Measurements from ENCODE around the gene COL1A1.

COL1A1 gene

DNA sequence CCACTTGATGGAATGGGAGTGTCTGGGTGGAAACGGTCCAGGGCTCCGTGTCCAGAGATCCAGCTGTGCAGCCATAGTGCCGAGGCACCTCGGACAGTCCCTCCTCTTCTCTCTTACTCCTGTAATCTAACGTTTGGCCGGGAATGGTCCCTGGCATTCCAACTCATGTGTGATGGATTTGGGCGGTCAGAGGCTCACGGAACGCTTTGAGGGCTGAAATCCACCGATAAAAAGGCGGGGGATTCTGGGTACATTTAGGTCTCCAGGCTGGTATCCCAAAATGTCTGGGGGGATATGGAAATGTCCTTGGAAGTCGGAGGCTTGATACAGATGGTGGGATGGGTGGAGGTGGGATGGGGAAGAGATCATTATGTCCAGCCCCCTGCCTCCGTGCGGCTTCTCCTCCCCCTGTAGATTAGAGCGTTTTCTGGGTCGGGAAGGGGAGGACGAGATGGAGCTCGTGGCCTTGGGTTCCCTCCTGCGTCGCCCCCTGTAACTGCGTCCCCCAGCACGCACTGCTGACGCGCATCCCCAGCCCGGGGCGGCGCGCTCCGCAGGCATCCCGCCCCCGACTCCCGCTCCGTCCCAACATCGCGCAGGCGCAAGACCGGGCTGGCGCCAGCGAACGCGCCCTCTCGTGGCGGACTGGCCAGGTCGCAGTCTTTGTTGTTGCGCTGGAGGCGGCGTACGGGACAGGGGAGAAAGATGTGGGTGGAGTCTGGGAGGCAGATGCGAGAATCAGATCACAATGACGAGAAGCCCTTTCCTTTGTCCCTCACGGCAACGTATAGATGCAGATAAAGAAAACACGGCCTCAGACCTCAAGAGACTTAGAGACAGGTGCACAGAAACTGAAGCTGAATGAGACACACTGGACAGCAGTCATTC, 40.2 kb downstream of the COL1A1 start:
- H3K4me3 ChIP-seq (ENCODE audit: low read length), result peak overlapping the region; percentile 59
- 2% methylated on average over 53 of the region's 53 CpGs for WGBS
- H3K9ac ChIP-seq (ENCODE audit: low read depth, low read length), result peak overlapping the region; percentile 42
- H3K36me3 ChIP-seq (ENCODE audit: insufficient read depth, low read length), result no peaks in the 10 kb centered on the region
- H3K9me3 ChIP-seq (ENCODE audit: insufficient read depth, low read depth, low read length), result no peaks in the 10 kb centered on the region
- 0 out of 2 replicates have a peak, but pooled peaks cover 3% of the 10 kb centered on the region for H3K27me3 ChIP-seq (ENCODE audit: insufficient read depth, low read length)
- H3K4me1 ChIP-seq (ENCODE audit: insufficient read depth, low read length), result peaks cover 3% of the 10 kb centered on the region; the same call in 1 of the 2 replicates
- H3K27ac ChIP-seq (ENCODE audit: low read depth, low read length), result no peak overlapping the region

DNA sequence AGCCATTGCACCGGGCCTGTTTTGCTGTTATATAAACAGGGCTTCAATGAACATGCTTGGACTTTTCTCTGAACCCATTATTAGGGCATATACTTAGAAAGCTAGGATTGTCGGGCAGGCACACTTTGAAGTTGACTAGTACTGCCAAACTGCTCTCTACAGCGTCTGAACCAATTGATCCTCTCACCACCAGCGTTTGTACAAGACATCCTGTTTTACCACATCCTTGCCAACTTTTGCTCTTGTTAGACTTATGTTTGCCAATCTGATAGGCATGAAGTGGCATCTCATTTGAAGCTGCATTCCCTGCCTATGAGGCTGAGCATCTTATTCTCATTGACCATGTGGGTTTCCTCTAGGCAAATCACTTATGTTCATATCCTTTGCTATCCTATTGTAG, 43.5 kb downstream of the COL1A1 start:
- Histone ChIP-seq H3K27ac (ENCODE audit: low read depth, low read length) (no peak overlapping the region), H3K36me3 (ENCODE audit: insufficient read depth, low read length) (no peaks in the 10 kb centered on the region), H3K27me3 (ENCODE audit: insufficient read depth, low read length) (0 out of 2 replicates have a peak, but pooled peaks cover 3% of the 10 kb centered on the region), H3K9me3 (ENCODE audit: insufficient read depth, low read depth, low read length) (no peaks in the 10 kb centered on the region), H3K9ac (ENCODE audit: low read depth, low read length) (no peak overlapping the region), H3K4me3 (ENCODE audit: low read length) (no peak overlapping the region), H3K4me1 (ENCODE audit: insufficient read depth, low read length) (peaks cover 14% of the 10 kb centered on the region)
- 93% methylated on average over 4 of the region's 4 CpGs for WGBS

DNA sequence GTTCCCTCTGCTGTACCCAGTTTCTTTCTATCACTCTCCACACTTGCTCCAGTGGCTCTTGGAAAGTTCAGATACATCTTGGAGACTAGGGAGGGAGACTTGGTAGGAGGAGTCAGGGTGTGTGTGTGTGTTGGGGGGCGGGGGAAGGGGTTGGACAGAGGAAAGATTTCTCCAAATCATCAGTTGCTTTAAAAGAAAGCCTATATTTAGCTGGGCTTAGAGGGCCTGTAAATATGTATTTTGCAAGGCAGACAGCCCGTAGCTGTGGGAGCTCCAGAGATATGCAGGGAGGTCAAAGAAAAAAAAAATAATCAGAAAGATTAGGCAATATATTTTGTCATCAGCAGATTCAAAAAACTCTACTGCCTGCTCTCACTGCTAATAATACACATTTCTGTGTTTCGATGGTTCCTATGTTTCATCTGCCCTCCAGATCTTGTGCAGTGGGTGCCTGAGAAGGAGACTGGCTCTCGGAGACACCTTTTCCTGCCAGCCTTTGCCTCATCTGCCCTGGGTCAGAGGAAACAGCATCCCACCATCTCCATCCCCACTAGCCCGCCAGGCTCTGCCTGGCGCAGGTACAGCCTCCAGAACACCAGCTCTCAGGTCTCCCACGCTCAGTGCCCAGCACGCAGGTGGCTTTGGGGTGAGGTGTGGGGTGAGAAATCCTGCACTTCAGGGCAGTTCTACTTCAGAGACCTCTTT, 46.2 kb downstream of the COL1A1 start:
- H3K9me3 ChIP-seq (ENCODE audit: insufficient read depth, low read depth, low read length), result no peaks in the 10 kb centered on the region
- no peak overlapping the region for H3K27ac ChIP-seq (ENCODE audit: low read depth, low read length)
- H3K9ac ChIP-seq (ENCODE audit: low read depth, low read length), result no peak overlapping the region
- peaks cover 4% of the 10 kb centered on the region for H3K27me3 ChIP-seq (ENCODE audit: insufficient read depth, low read length)
- no peak overlapping the region for H3K4me3 ChIP-seq (ENCODE audit: low read length)
- H3K4me1 ChIP-seq (ENCODE audit: insufficient read depth, low read length), result peaks cover 19% of the 10 kb centered on the region
- H3K36me3 ChIP-seq (ENCODE audit: insufficient read depth, low read length), result no peaks in the 10 kb centered on the region
- WGBS, result 78% methylated on average over 6 of the region's 8 CpGs

DNA sequence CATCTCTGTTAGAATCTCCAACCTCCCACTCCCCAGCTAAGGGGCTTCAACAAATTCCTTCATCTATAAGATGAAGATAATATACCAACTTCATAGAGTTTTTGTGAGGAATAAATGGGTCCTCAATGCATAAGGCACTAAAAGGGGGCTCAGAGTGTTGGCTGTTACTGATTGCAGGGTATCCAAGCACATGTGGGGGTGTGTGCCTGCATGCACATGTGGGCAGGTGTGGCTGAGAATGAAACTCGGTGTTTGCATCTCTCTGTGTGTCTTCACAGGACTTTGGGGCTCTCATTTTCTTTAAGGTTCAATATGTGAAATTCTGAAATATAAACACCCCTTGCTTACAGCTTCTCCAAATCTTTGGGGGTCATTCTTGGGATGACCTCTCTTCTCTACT, 46.8 kb downstream of the COL1A1 start:
- Histone ChIP-seq H3K4me3 (ENCODE audit: low read length) (no peak overlapping the region), H3K4me1 (ENCODE audit: insufficient read depth, low read length) (peaks cover 19% of the 10 kb centered on the region)

DNA sequence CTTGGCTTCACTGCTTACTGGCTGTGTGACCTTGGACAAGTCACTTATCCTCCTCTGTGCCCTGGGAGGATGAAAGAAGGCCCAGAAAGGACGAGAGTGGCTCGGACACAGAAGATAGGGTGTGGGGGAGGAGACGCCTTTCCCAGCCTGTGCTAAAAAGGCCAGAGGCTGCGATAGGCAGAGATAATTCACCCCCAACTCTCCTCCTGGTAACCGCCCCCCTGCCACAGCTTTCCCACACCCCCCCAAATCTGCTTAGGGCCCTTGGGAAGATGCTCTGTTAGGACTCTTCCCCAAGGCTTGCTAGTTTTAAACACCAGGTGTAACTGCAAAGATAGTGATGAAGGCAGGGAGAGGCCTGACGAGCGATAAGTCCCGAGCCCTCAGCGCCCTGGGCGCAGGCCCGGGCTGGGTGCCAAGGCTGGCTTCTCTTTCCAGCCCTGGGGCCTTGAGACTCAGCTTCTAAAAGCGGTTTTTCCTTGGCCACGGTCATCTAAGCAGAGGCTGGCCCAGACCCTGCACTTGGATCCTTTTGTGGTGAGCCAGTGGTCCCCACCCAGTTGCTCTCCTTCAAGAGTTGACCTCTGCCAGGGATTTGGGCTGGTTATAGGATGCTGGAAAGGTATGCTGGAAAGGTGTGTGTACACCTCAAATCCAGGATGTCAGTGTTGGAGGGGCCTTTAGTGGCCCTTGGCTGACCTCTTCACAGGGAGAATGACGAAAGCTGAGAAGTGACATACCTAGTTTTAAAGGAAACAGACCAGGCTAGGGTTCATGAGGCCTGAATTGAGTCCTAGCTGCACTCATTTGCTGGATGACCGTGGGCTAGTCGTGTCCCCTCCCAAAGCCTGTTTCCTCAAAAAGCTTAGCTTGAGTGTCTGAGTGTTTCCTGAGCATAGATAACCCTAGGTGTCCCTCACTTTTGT, 47.5 kb downstream of the COL1A1 start:
- Histone ChIP-seq H3K27ac (ENCODE audit: low read depth, low read length) (no peak overlapping the region), H3K9me3 (ENCODE audit: insufficient read depth, low read depth, low read length) (no peaks in the 10 kb centered on the region), H3K9ac (ENCODE audit: low read depth, low read length) (no peak overlapping the region), H3K27me3 (ENCODE audit: insufficient read depth, low read length) (peaks cover 17% of the 10 kb centered on the region), H3K4me1 (ENCODE audit: insufficient read depth, low read length) (peaks cover 19% of the 10 kb centered on the region), H3K36me3 (ENCODE audit: insufficient read depth, low read length) (no peaks in the 10 kb centered on the region), H3K4me3 (ENCODE audit: low read length) (no peak overlapping the region)
- 92% methylated on average over 16 of the region's 16 CpGs for WGBS

More for the DNA sequence above, 46.8 kb downstream of the COL1A1 start:
- peaks cover 11% of the 10 kb centered on the region for H3K27me3 ChIP-seq (ENCODE audit: insufficient read depth, low read length)
- no peak overlapping the region for H3K27ac ChIP-seq (ENCODE audit: low read depth, low read length)
- no peaks in the 10 kb centered on the region for H3K36me3 ChIP-seq (ENCODE audit: insufficient read depth, low read length)
- no peaks in the 10 kb centered on the region for H3K9me3 ChIP-seq (ENCODE audit: insufficient read depth, low read depth, low read length)
- no peak overlapping the region for H3K9ac ChIP-seq (ENCODE audit: low read depth, low read length)
- WGBS, result 100% methylated on average over 1 of the region's 1 CpG

DNA sequence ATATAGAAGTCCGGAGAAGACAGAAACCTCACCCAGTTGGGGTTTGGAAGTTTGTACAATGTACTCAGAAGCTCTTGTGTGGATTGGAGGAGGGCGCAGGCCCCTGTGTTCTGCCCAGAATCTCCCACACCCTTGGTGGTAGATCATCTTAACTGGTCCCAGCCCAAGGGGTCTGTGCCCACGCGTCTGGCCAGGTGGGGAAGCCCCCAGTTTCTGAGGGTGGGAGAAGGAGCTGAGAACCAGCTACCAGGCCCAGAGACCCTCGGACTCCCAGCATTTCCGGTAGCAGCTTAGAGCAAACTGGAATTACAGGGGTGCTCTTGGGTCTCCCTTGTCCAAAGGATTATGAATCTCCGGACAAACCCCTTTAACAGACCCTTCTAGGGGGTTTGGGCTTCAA, 48.7 kb downstream of the COL1A1 start:
- Histone ChIP-seq H3K4me3 (ENCODE audit: low read length) (no peak overlapping the region), H3K36me3 (ENCODE audit: insufficient read depth, low read length) (no peaks in the 10 kb centered on the region), H3K4me1 (ENCODE audit: insufficient read depth, low read length) (peaks cover 26% of the 10 kb centered on the region), H3K9ac (ENCODE audit: low read depth, low read length) (peak overlapping the region; percentile 38; the same call in 1 of the 2 replicates), H3K27me3 (ENCODE audit: insufficient read depth, low read length) (peaks cover 17% of the 10 kb centered on the region), H3K9me3 (ENCODE audit: insufficient read depth, low read depth, low read length) (no peaks in the 10 kb centered on the region), H3K27ac (ENCODE audit: low read depth, low read length) (no peak overlapping the region)
- whole genome bisulfite sequencing, result 85% methylated on average over 6 of the region's 7 CpGs

DNA sequence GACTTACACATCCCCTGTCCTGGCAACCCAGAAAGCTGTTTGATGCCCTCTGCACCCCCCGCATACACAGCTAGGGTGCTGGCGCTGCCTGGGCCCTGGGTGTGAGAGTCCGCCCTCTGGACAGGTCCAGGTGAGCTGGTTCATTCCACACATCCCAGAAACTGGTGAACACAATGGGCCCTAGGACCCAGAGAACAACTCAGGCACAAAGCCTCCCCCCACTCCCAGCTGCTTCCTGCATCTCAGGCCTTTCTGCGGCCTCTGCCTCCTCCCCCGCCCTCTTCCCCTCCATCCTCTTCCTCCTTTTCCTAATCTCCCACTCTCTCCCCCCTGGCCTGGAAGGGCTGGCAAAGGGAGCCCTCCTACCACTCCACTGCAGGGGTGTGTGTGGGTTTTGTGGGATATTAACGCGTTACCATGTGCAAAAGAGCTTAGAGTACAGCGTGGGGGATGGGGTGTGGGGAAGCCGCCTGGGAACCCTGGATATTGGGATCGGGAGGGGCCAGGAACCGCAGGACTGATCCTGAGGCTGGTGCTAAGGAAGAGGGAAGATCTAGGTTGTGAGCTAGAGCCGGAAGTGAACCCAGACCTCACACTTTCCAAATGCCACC, 49.4 kb downstream of the COL1A1 start:
- Histone ChIP-seq H3K27me3 (ENCODE audit: insufficient read depth, low read length) (peaks cover 17% of the 10 kb centered on the region), H3K9ac (ENCODE audit: low read depth, low read length) (peak overlapping the region; percentile 38; the same call in 1 of the 2 replicates), H3K4me3 (ENCODE audit: low read length) (peak overlapping the region; percentile 69), H3K36me3 (ENCODE audit: insufficient read depth, low read length) (no peaks in the 10 kb centered on the region), H3K4me1 (ENCODE audit: insufficient read depth, low read length) (peaks cover 26% of the 10 kb centered on the region), H3K27ac (ENCODE audit: low read depth, low read length) (peak overlapping the region; percentile 57), H3K9me3 (ENCODE audit: insufficient read depth, low read depth, low read length) (no peaks in the 10 kb centered on the region)
- 4% methylated on average over 12 of the region's 12 CpGs for WGBS

DNA sequence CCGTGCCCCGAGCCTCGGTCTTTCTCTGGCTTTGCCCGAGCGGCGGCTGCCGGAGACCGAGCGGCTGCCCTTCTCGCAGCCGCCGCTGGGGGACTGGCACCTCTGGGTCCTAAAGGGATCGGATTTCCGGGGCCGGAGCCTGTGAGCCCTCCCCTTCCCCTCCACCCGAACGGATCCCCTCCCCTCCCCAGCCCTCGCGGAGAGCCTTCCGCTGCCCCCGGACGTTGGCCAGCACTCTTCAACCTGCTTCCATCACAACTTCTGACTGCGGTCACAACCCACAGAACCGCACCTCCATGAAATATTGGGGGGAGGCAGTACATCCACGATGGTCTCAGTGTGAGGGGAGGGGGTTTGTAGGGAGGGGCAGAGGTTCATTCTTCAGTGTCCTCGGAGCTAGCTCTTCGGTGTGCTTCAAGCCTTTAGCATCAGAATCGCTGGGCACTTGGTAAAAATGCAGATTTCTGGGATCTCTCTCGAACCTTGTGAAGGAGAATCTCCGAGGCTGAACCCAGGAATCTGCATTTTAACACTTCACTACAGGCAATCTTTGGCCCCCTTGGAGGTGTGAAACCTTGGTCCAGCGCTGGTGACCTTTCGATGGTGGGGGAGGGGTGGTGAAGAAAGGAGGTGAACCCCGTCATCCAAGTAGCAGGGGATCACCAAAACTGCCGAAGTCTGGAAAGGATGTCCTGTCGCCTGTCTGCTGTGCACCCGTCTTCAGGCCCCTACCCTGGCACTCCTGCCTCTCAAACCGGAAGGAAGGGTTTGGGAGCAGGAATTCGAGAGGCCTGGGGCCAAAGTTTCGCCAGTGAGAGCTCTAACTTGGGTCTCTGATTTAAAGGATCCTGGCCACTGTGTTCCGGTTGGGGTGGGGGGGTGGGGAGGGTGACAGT, 50.1 kb downstream of the COL1A1 start:
- no peaks in the 10 kb centered on the region for H3K9me3 ChIP-seq (ENCODE audit: insufficient read depth, low read depth, low read length)
- peak overlapping the region; percentile 41; the same call in 1 of the 2 replicates for H3K9ac ChIP-seq (ENCODE audit: low read depth, low read length)
- peak overlapping the region; percentile 69; the same call in 1 of the 2 replicates for H3K27ac ChIP-seq (ENCODE audit: low read depth, low read length)
- H3K4me1 ChIP-seq (ENCODE audit: insufficient read depth, low read length), result peaks cover 26% of the 10 kb centered on the region
- H3K36me3 ChIP-seq (ENCODE audit: insufficient read depth, low read length), result no peaks in the 10 kb centered on the region
- H3K27me3 ChIP-seq (ENCODE audit: insufficient read depth, low read length), result peaks cover 17% of the 10 kb centered on the region
- WGBS, result under 1% methylated on average over 40 of the region's 40 CpGs
- peak overlapping the region; percentile 69 for H3K4me3 ChIP-seq (ENCODE audit: low read length)

DNA sequence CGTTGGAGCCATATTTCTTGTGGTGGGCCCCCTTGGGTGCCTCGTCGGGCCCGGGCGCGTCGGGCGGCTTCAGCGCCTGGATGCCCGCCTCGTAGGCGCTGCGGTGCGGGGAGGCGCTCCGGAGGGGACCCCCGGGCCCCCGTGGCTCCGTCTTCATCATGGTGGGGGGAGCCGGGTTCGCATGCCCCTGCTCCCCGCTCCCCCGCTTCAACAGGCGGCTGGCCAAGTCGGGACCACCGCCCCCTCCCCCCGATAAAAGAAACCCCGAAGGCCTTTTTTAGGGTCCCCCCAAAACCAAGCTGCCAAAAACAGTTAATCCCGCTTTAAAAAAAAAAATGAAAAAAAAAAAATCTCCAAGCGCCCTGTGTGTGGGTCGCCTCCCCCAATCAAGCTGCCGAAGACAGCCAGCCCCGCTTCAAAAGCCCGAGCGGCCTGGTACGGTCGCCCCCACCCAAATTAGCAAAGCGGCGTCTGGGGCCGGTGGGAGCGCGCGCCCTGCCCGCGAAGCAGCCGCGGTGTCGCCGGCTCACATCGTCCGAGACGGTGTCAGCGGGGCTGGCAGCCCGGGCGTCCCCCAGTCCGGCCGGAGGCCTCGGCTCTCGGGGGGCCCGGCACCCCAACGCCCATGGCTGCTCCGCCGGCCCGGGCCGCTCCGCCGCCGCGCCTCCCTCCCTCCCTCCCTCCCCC, 50.9 kb downstream of the COL1A1 start, which contains the start of gene PPP1R9B:
Gene PPP1R9B (minus strand): TSS at position 324 of the 687 bp plus-strand sequence. CDS start 164 bp downstream, at position 160.
- no peaks in the 10 kb centered on the region for H3K9me3 ChIP-seq (ENCODE audit: insufficient read depth, low read depth, low read length)
- no peaks in the 10 kb centered on the region for H3K36me3 ChIP-seq (ENCODE audit: insufficient read depth, low read length)
- H3K27me3 ChIP-seq (ENCODE audit: insufficient read depth, low read length), result peaks cover 17% of the 10 kb centered on the region
- peak within 1 kb of the TSS; percentile 69 for H3K4me3 ChIP-seq (ENCODE audit: low read length)
- peaks cover 24% of the 10 kb centered on the region for H3K4me1 ChIP-seq (ENCODE audit: insufficient read depth, low read length)
- under 1% methylated on average over 69 of the region's 69 CpGs for WGBS
- H3K9ac ChIP-seq (ENCODE audit: low read depth, low read length), result peak within 1 kb of the TSS; percentile 41
- H3K27ac ChIP-seq (ENCODE audit: low read depth, low read length), result peak within 1 kb of the TSS; percentile 69; the same call in 1 of the 2 replicates
